ENCODE data around the gene NNMT. TPM values are rescaled to one million over a fixed set of nuclear protein-coding genes. Genes with fewer than 3 reads are reported as not detected.
A peak's percentile ranks its signal among the peaks of the same experiment; 100 is the strongest.

Gene NNMT
- total RNA-seq, 1 donor from 2014 or later = 394 TPM

DNA sequence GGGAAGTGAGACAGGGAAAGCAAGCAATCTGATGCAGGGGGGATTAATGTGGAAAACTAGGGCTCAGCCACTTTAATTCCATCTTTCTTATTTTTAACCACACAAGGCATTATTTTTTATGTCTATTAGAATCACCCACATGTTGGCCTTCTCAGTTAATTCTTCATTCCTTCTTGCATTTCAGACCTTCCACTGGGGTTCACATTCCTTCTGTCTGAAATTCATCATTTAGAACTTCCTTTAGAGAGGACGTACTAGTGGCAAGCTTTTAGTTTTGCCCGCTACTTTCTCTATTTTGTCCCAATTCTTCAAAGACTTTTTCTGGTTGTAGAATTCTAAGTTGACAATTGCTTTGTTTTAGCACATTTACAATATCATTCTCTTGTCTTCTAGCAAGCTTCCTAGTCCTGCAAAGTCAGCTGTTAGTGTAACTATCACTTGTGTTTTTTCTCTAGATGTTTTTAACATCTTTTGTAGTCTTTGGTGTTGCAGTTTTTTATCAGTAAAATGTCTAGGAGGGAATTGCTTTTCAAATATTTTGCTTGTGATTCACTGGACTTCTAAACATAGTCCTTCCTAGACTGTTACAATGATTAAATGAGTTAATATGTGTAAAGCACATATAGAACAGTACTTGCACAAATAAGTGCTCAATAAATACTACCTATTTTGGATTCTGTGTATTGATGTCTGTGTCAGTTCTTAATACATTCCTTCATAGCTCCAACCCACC, 5.5 kb upstream of the NNMT start:
- H3K9me3 ChIP-seq (ENCODE audit: insufficient read depth, low read depth, low read length) = no peaks in the 10 kb centered on the region
- Mint-ChIP-seq H3K36me3 (ENCODE audit: low read depth, unreplicated experiment) (no peaks in the 10 kb centered on the region), H3K27ac (ENCODE audit: unreplicated experiment) (peak overlapping the region; percentile 100), H3K27me3 (ENCODE audit: low read depth, unreplicated experiment) (no peaks in the 10 kb centered on the region), H3K9me3 (ENCODE audit: unreplicated experiment) (no peaks in the 10 kb centered on the region), H3K4me3 (ENCODE audit: unreplicated experiment) (peak overlapping the region; percentile 73), H3K4me1 (ENCODE audit: low read depth, unreplicated experiment) (peaks cover 77% of the 10 kb centered on the region)
- no peak overlapping the region for H2AFZ ChIP-seq (ENCODE audit: low read depth, low read length)
- no peaks in the 10 kb centered on the region for H4K20me1 ChIP-seq (ENCODE audit: insufficient read depth, low read length)
- peak overlapping the region; percentile 6 for H3K4me3 ChIP-seq (ENCODE audit: insufficient read depth, low read depth, low read length)
- H3K27ac ChIP-seq (ENCODE audit: low read depth, low read length) = peak overlapping the region; percentile 99
- peak overlapping the region; percentile 72 for H3K4me2 ChIP-seq (ENCODE audit: low read length)
- no peaks in the 10 kb centered on the region for H3K36me3 ChIP-seq (ENCODE audit: insufficient read depth, low read length)
- peak overlapping the region; percentile 77 for H3K9ac ChIP-seq (ENCODE audit: low read length)
- FAIRE-seq (peak; percentile 68), DNase-seq (ENCODE audit: low read depth) (peak; percentile 82)
- H3K4me1 ChIP-seq (ENCODE audit: insufficient read depth, low read length) = peaks cover 52% of the 10 kb centered on the region
- H3K79me2 ChIP-seq (ENCODE audit: insufficient read depth, low read length) = no peaks in the 10 kb centered on the region
- TF ChIP-seq EZH2 (IDR thresholded peaks at IDR 0.05; ENCODE audit: insufficient read depth, low read length) = no peak
- TF ChIP-seq, protein P1, sequence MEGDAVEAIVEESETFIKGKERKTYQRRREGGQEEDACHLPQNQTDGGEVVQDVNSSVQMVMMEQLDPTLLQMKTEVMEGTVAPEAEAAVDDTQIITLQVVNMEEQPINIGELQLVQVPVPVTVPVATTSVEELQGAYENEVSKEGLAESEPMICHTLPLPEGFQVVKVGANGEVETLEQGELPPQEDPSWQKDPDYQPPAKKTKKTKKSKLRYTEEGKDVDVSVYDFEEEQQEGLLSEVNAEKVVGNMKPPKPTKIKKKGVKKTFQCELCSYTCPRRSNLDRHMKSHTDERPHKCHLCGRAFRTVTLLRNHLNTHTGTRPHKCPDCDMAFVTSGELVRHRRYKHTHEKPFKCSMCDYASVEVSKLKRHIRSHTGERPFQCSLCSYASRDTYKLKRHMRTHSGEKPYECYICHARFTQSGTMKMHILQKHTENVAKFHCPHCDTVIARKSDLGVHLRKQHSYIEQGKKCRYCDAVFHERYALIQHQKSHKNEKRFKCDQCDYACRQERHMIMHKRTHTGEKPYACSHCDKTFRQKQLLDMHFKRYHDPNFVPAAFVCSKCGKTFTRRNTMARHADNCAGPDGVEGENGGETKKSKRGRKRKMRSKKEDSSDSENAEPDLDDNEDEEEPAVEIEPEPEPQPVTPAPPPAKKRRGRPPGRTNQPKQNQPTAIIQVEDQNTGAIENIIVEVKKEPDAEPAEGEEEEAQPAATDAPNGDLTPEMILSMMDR (IDR thresholded peaks at IDR 0.05; ENCODE audit: insufficient read depth, low read depth, low read length) = no peak
- H3K27me3 ChIP-seq (ENCODE audit: insufficient read depth, low read length) = no peaks in the 10 kb centered on the region

DNA sequence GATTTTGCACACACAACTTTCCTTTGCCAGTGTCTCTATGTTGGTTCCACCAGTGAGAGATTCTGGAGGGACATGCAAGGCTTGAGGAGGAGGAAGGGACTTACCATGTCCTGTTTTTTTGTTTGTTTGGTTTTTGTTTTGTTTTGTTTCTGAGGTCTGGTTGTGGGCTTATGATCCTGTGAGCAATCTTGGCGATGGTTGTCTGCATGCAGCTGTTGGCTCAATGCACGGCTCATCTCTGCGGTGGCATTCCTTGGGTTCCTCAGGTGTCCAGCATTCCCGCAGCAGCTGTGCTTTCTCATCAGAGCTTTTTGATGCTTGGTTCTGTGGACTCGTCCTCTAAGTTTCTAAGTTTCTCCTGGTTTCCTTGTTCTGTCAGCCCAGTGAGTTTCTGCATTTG, 4.8 kb upstream of the NNMT start:
- FAIRE-seq (peak; percentile 68), DNase-seq (ENCODE audit: low read depth) (peak; percentile 95)
- H3K4me3 Mint-ChIP-seq (ENCODE audit: unreplicated experiment) = peak overlapping the region; percentile 73
- Histone ChIP-seq H3K4me3 (ENCODE audit: insufficient read depth, low read depth, low read length) (peak overlapping the region; percentile 6), H2AFZ (ENCODE audit: low read depth, low read length) (no peak overlapping the region), H3K27me3 (ENCODE audit: insufficient read depth, low read length) (no peaks in the 10 kb centered on the region), H3K4me2 (ENCODE audit: low read length) (peak overlapping the region; percentile 72), H3K9ac (ENCODE audit: low read length) (peak overlapping the region; percentile 77), H3K4me1 (ENCODE audit: insufficient read depth, low read length) (peaks cover 51% of the 10 kb centered on the region), H4K20me1 (ENCODE audit: insufficient read depth, low read length) (no peaks in the 10 kb centered on the region), H3K27ac (ENCODE audit: low read depth, low read length) (peak overlapping the region; percentile 99), H3K36me3 (ENCODE audit: insufficient read depth, low read length) (no peaks in the 10 kb centered on the region), H3K79me2 (ENCODE audit: insufficient read depth, low read length) (no peaks in the 10 kb centered on the region), H3K9me3 (ENCODE audit: insufficient read depth, low read depth, low read length) (no peaks in the 10 kb centered on the region)
- H3K9me3 Mint-ChIP-seq (ENCODE audit: unreplicated experiment) = no peaks in the 10 kb centered on the region
- no peaks in the 10 kb centered on the region for H3K27me3 Mint-ChIP-seq (ENCODE audit: low read depth, unreplicated experiment)
- TF ChIP-seq, protein P1 (IDR thresholded peaks at IDR 0.05; ENCODE audit: insufficient read depth, low read depth, low read length) = no peak
- no peak for TF ChIP-seq EZH2 (IDR thresholded peaks at IDR 0.05; ENCODE audit: insufficient read depth, low read length)
- peak overlapping the region; percentile 100 for H3K27ac Mint-ChIP-seq (ENCODE audit: unreplicated experiment)
- H3K4me1 Mint-ChIP-seq (ENCODE audit: low read depth, unreplicated experiment) = peaks cover 76% of the 10 kb centered on the region
- H3K36me3 Mint-ChIP-seq (ENCODE audit: low read depth, unreplicated experiment) = no peaks in the 10 kb centered on the region
